BJ (cell line): ENCODE measurements around the gene CILP. TPM values are rescaled to one million over a fixed set of nuclear protein-coding genes. Genes with fewer than 3 reads are reported as not detected.
"Not testable (repeated sequence)": the region's sequence is repeated elsewhere in the genome, so short reads cannot be mapped to it uniquely, and the experiment has no call there.

Source experiments
- CTCF ChIA-PET: fragments of 350-600 bp; formaldehyde crosslinking; extraction: SDS; loops from one replicate; lab custom pipeline; 2021; ENCODE audit warnings: antibody characterized with exemption, inconsistent platforms; lab: Yijun Ruan, JAX
- POLR2A ChIA-PET: fragments of 300-600 bp; sonication (Branson Sonifier 250); formaldehyde crosslinking; extraction: SDS; loops from one replicate; lab custom pipeline; 2021; ENCODE audit warnings: antibody characterized with exemption; lab: Charles Lee
- DNase-seq: peaks from one replicate; pipeline ENCODE4 v3.0.0-alpha.2; 2011; ENCODE audit warnings: low read depth
- H3K27me3 ChIP-seq: 2 replicates; pipeline ENCODE4 v1.6.0; 2011; ENCODE audit warnings: low read length; ENCODE audit not compliant: control insufficient read depth, insufficient read depth
- H3K36me3 ChIP-seq: 2 replicates; pipeline ENCODE4 v1.5.1; 2011; ENCODE audit warnings: low read length; ENCODE audit not compliant: control insufficient read depth, insufficient read depth
- H3K4me3 ChIP-seq: 2 replicates; pipeline ENCODE4 v1.5.1; 2011; ENCODE audit warnings: low read depth, mild to moderate bottlenecking, control low read depth, low read length
- CTCF ChIP-seq: IDR thresholded peaks from 2 replicates; pipeline ENCODE4 v1.5.1; 2011; ENCODE audit warnings: low read depth, mild to moderate bottlenecking, control low read depth, inconsistent platforms, low read length, moderate library complexity; ENCODE audit not compliant: insufficient read depth
- polyA plus RNA-seq: library from polyadenylated mRNA; depleted of rRNA; stranded (reverse); fragments of >200 nt; gene quantifications from 2 replicates; pipeline ENCODE4 v1.2.3, GENCODE V29; 2011

Gene CILP
- polyA plus RNA-seq, 1 experiment, result 0.09 TPM

DNA sequence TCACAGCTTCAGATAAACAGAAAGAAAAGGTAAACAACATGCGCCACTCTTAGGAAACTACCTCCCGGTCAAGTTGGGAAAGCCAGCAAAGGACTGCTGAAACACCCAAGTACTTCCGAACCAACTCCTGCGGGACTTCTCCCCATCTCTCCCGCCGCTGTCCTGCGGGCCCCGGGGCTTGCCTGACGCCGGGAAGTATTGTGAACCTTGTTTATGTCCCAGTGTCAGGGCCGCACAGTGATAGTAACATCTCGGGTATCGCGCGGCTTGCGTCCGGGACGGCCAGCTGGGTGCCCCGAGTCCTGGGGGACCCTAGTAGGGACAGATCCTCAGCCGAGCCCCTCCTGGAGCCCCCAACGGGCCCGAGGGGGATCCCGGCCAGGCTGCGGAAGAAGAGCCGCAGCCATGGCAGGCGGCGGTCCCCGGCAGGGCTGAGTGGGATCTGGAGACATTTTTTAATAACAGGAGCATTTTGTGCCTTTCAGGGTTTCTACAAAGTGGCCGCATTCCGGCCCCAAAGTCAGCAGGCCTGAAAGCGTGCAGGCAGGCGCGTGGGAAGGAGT is 26.9 kb downstream of the CILP start:
- Histone ChIP-seq H3K4me3 (peak overlapping the region; percentile 96), H3K36me3 (no peaks in the 10 kb centered on the region; the same call in 1 of the 2 replicates), H3K27me3 (no peaks in the 10 kb centered on the region)
- POLR2A ChIA-PET, result interaction anchor here (2.0 kb wide), 1 partner anchor 120 kb away, joined by 8 read pairs; the partner anchor contains the start of gene RNU5B-1
- DNase-seq, result no peak
- CTCF ChIA-PET, result interaction anchor here (1.3 to 13.8 kb wide), 3 partner anchors 87 to 116 kb away, joined by 5 to 129 read pairs (median 9); no protein-coding TSS in a partner anchor
- no peak for TF ChIP-seq CTCF

DNA sequence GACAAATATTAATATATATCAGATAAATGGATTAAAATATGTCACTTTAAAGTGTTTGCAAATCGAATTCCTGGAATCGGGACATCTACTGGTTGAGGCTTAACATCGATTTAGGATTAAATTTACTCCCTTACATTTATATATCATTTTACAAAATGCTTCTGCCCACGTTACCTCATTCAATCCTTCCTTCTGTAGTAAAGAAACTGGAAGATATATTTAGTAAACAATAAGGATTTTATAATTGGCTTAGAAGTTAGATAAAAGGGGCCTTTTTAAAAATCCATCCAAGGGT is 27.5 kb downstream of the CILP start:
- DNase-seq, result no peak
- H3K27me3 ChIP-seq, result no peaks in the 10 kb centered on the region
- ChIA-PET CTCF (no interaction called here), POLR2A (interaction anchor here (2.0 kb wide), 1 partner anchor 121 kb away, joined by 8 read pairs; the partner anchor contains the start of gene RNU5B-1)
- TF ChIP-seq CTCF, result no peak
- no peaks in the 10 kb centered on the region; the same call in 1 of the 2 replicates for H3K36me3 ChIP-seq
- H3K4me3 ChIP-seq, result peak overlapping the region; percentile 96

DNA sequence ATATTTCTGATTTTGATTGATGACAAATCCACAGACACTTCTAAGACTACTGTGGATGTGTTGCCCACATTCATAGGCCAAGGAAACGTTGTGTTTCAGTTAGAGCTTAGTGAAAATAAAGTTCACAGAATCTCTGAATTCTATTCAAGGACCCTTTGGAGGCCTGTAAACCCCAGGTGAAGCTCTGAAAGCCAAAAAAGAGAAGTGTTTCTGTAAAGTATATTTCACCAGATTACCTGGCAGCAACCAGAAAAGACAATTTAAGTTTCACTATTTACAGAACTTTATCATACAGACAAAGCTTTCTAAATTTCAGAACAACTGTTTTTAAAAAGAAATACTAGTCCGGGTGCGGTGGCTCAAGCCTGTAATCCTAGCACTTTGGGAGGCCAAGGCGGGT is 28.7 kb downstream of the CILP start:
- ChIA-PET POLR2A (no interaction called here), CTCF (interaction anchor here (1.2 kb wide), 1 partner anchor 115 kb away, joined by 3 read pairs; no protein-coding TSS in a partner anchor)
- no peak for DNase-seq
- Histone ChIP-seq H3K4me3 (no peak overlapping the region), H3K36me3 (peaks cover 3% of the 10 kb centered on the region; the same call in 1 of the 2 replicates), H3K27me3 (no peaks in the 10 kb centered on the region)
- TF ChIP-seq CTCF, result no peak

GRCh38 chr15:65181582-65182353 is 29.5 kb downstream of the CILP start:
- DNase-seq, H3K27me3 ChIP-seq, H3K36me3 ChIP-seq, POLR2A ChIA-PET, H3K4me3 ChIP-seq: not testable (repeated sequence)
- CTCF ChIA-PET, result interaction anchor here (0.6 to 1.2 kb wide), 3 partner anchors 8 to 220 kb away, joined by 3 to 5 read pairs (median 4); no protein-coding TSS in a partner anchor

- peaks cover 3% of the 10 kb centered on the region; the same call in 1 of the 2 replicates for H3K36me3 ChIP-seq
- CTCF ChIA-PET, result interaction anchor here (0.7 to 1.7 kb wide), 3 partner anchors 100 to 130 kb away, joined by 3 read pairs; no protein-coding TSS in a partner anchor
Measured at GRCh38 chr15:65180167-65180566, 31.1 kb downstream of the CILP start.

More at GRCh38 chr15:65180167-65180566, 31.1 kb downstream of the CILP start:
- POLR2A ChIA-PET, result no interaction called here
- TF ChIP-seq CTCF, result no peak
- H3K4me3 ChIP-seq, result no peak overlapping the region
- no peak for DNase-seq
- H3K27me3 ChIP-seq, result no peaks in the 10 kb centered on the region
